ENCODE measurements around the gene UPF3B.
"Not testable (repeated sequence)": the region's sequence is repeated elsewhere in the genome, so short reads cannot be mapped to it uniquely, and the experiment has no call there.

UPF3B gene

GRCh38 chrX:119852382-119853353 lies at the start of gene UPF3B:
UPF3B (minus strand) TSS chrX:119852963; CDS start chrX:119852928, 35 bp downstream.
- Mint-ChIP-seq H3K9me3 (no peaks in the 10 kb centered on the region), H3K27ac (peak within 1 kb of the TSS; percentile 99), H3K27me3 (peaks cover 8% of the 10 kb centered on the region), H3K4me3 (peak within 1 kb of the TSS; percentile 98 to 99), H3K4me1 (no peaks in the 10 kb centered on the region)
- DNase-seq (peak; percentile 89 to 95), ATAC-seq (peak; percentile 97)

GRCh38 chrX:119900976-119901375 lies 48.2 kb upstream of the UPF3B start:
- no peak overlapping the region for H3K27ac Mint-ChIP-seq
- no peak overlapping the region for H3K4me3 Mint-ChIP-seq
- no peaks in the 10 kb centered on the region for H3K4me1 Mint-ChIP-seq
- ATAC-seq (no peak), DNase-seq (no peak)
- H3K27me3 Mint-ChIP-seq, result no peaks in the 10 kb centered on the region
- H3K9me3 Mint-ChIP-seq, result no peaks in the 10 kb centered on the region

GRCh38 chrX:119899125-119899524 lies 46.4 kb upstream of the UPF3B start:
- no peaks in the 10 kb centered on the region for H3K9me3 Mint-ChIP-seq
- DNase-seq (no peak), ATAC-seq (no peak)
- no peaks in the 10 kb centered on the region for H3K4me1 Mint-ChIP-seq
- H3K27ac Mint-ChIP-seq, result no peak overlapping the region
- H3K4me3 Mint-ChIP-seq, result no peak overlapping the region
- H3K27me3 Mint-ChIP-seq, result no peaks in the 10 kb centered on the region

- Mint-ChIP-seq H3K27me3 (no peaks in the 10 kb centered on the region), H3K9me3 (no peaks in the 10 kb centered on the region), H3K4me1 (no peaks in the 10 kb centered on the region), H3K4me3 (no peak within 1 kb of the TSS), H3K27ac (no peak within 1 kb of the TSS)
- no peak for ATAC-seq
- DNase-seq, result no peak
These were observed 43.1 kb upstream of the UPF3B start, which contains the start of gene AKAP14 for GRCh38 chrX:119895843-119896326. AKAP14 (plus strand) TSS chrX:119895893; CDS start chrX:119903224, 7,331 bp downstream.

- H3K27me3 Mint-ChIP-seq, ATAC-seq, H3K4me3 Mint-ChIP-seq, H3K9me3 Mint-ChIP-seq, H3K27ac Mint-ChIP-seq, H3K4me1 Mint-ChIP-seq, DNase-seq: not testable (repeated sequence)
These were observed 39.4 kb upstream of the UPF3B start for GRCh38 chrX:119891961-119892692.

- not testable (repeated sequence) for H3K4me1 Mint-ChIP-seq, H3K9me3 Mint-ChIP-seq, H3K27me3 Mint-ChIP-seq, H3K4me3 Mint-ChIP-seq, H3K27ac Mint-ChIP-seq, DNase-seq, ATAC-seq
These were observed 37.9 kb upstream of the UPF3B start for GRCh38 chrX:119890626-119891025.

GRCh38 chrX:119887721-119888425 lies 35.1 kb upstream of the UPF3B start:
- H3K4me1 Mint-ChIP-seq, result peaks cover 9% of the 10 kb centered on the region
- H3K4me3 Mint-ChIP-seq, result peak overlapping the region; percentile 60 to 74
- peaks cover 7% of the 10 kb centered on the region for H3K27me3 Mint-ChIP-seq
- ATAC-seq (peak; percentile 95), DNase-seq (peak; percentile 63 to 73)
- no peaks in the 10 kb centered on the region for H3K9me3 Mint-ChIP-seq
- no peak overlapping the region for H3K27ac Mint-ChIP-seq

GRCh38 chrX:119885554-119886428 lies 33.0 kb upstream of the UPF3B start:
- no peak overlapping the region for H3K27ac Mint-ChIP-seq
- H3K4me1 Mint-ChIP-seq, result peaks cover 9% of the 10 kb centered on the region
- H3K27me3 Mint-ChIP-seq, result peaks cover 7% of the 10 kb centered on the region
- ATAC-seq (peak; percentile 64), DNase-seq (peak; percentile 6 to 21)
- H3K4me3 Mint-ChIP-seq, result peak overlapping the region; percentile 33 to 37
- no peaks in the 10 kb centered on the region for H3K9me3 Mint-ChIP-seq

GRCh38 chrX:119880552-119881437 lies 28.0 kb upstream of the UPF3B start:
- no peak overlapping the region for H3K4me3 Mint-ChIP-seq
- no peaks in the 10 kb centered on the region for H3K9me3 Mint-ChIP-seq
- ATAC-seq (peak; percentile 94), DNase-seq (peak; percentile 15 to 30)
- no peak overlapping the region for H3K27ac Mint-ChIP-seq
- no peaks in the 10 kb centered on the region for H3K27me3 Mint-ChIP-seq
- peaks cover 25% of the 10 kb centered on the region for H3K4me1 Mint-ChIP-seq

- DNase-seq (no peak), ATAC-seq (peak; percentile 23)
- Mint-ChIP-seq H3K27me3 (no peaks in the 10 kb centered on the region), H3K4me1 (peaks cover 25% of the 10 kb centered on the region), H3K4me3 (no peak overlapping the region), H3K27ac (no peak overlapping the region), H3K9me3 (no peaks in the 10 kb centered on the region)
These were observed 27.3 kb upstream of the UPF3B start for GRCh38 chrX:119880076-119880475.

GRCh38 chrX:119878740-119879139 lies 26.0 kb upstream of the UPF3B start:
- ATAC-seq, result no peak
- H3K27me3 Mint-ChIP-seq, result no peaks in the 10 kb centered on the region
- peak overlapping the region in 1 of 2 donors; percentile 33 for H3K27ac Mint-ChIP-seq
- H3K4me3 Mint-ChIP-seq, result no peak overlapping the region
- H3K4me1 Mint-ChIP-seq, result peaks cover 25% of the 10 kb centered on the region
- no peak for DNase-seq
- no peaks in the 10 kb centered on the region for H3K9me3 Mint-ChIP-seq

- Mint-ChIP-seq H3K27me3 (no peaks in the 10 kb centered on the region), H3K27ac (peak within 1 kb of the TSS; percentile 95 to 99), H3K4me1 (peaks cover 6% of the 10 kb centered on the region), H3K9me3 (no peaks in the 10 kb centered on the region), H3K4me3 (peak within 1 kb of the TSS; percentile 91 to 99)
- peak; percentile 94 for ATAC-seq
- peak; percentile 82 to 90 for DNase-seq
These were observed 19.0 kb upstream of the UPF3B start, which contains the start of the genes NDUFA1 and RNF113A for GRCh38 chrX:119871599-119872395. NDUFA1 (plus strand) TSS chrX:119871832; CDS start chrX:119871912, 80 bp downstream. RNF113A (minus strand) TSS chrX:119871733; CDS start chrX:119871613, 120 bp downstream.

GRCh38 chrX:119871245-119871598 lies 18.5 kb upstream of the UPF3B start:
- Mint-ChIP-seq H3K9me3 (no peaks in the 10 kb centered on the region), H3K27ac (peak overlapping the region; percentile 95 to 98), H3K4me3 (peak overlapping the region; percentile 91 to 99), H3K27me3 (no peaks in the 10 kb centered on the region), H3K4me1 (peaks cover 6% of the 10 kb centered on the region)
- ATAC-seq (peak; percentile 58), DNase-seq (no peak)
